GM21576 (cell line): ENCODE data around the gene BLTP2.
"Not testable (repeated sequence)": the region's sequence is repeated elsewhere in the genome, so short reads cannot be mapped to it uniquely, and the experiment has no call there.

Experiments
- ATAC-seq: cut with Tn5 transposase; IDR thresholded peaks from one replicate; pipeline ENCODE4 v1.9.1; 2021; ENCODE audit warnings: mild to moderate bottlenecking, moderate library complexity; ENCODE audit not compliant: unreplicated experiment

BLTP2 gene

GRCh38 chr17:28644787-28645575 is at the start of gene BLTP2:
Gene BLTP2 (minus strand): TSS chr17:28645158. CDS start chr17:28645056, 102 bp downstream.
- ATAC-seq = peak; percentile 79

- no peak for ATAC-seq
Observed at GRCh38 chr17:28693869-28694268, 48.9 kb upstream of the BLTP2 start.

- ATAC-seq = no peak
Observed at GRCh38 chr17:28689011-28689410, 44.1 kb upstream of the BLTP2 start.

- no peak for ATAC-seq
Observed at GRCh38 chr17:28688481-28688880, 43.5 kb upstream of the BLTP2 start.

- no peak for ATAC-seq
Observed at GRCh38 chr17:28686296-28686695, 41.3 kb upstream of the BLTP2 start.

- ATAC-seq = no peak
Observed at GRCh38 chr17:28685366-28685765, 40.4 kb upstream of the BLTP2 start.

- no peak for ATAC-seq
Observed at GRCh38 chr17:28684963-28685362, 40.0 kb upstream of the BLTP2 start.

- no peak for ATAC-seq
Observed at GRCh38 chr17:28682655-28683054, 37.7 kb upstream of the BLTP2 start.

- ATAC-seq = no peak
Observed at GRCh38 chr17:28675980-28676379, 31.0 kb upstream of the BLTP2 start.

- ATAC-seq = no peak
Observed at GRCh38 chr17:28675490-28675889, 30.5 kb upstream of the BLTP2 start.

GRCh38 chr17:28669918-28670317 is 25.0 kb upstream of the BLTP2 start:
- ATAC-seq = no peak

- ATAC-seq = no peak
Observed at GRCh38 chr17:28667870-28668269, 22.9 kb upstream of the BLTP2 start.

- ATAC-seq = no peak
Observed at GRCh38 chr17:28665994-28666393, 21.0 kb upstream of the BLTP2 start.

GRCh38 chr17:28663723-28664122 is 18.8 kb upstream of the BLTP2 start:
- no peak for ATAC-seq

GRCh38 chr17:28662527-28662829 is 17.5 kb upstream of the BLTP2 start:
- no peak for ATAC-seq

- ATAC-seq = peak; percentile 70
Observed at GRCh38 chr17:28661635-28662526, 16.9 kb upstream of the BLTP2 start, which contains the start of the genes SDF2 and SUPT6H. Gene SDF2 (minus strand): TSS chr17:28661906. CDS start chr17:28661876, 30 bp downstream. Gene SUPT6H (plus strand): TSS chr17:28662205. CDS start chr17:28673402, 11,197 bp downstream.

- ATAC-seq = not testable (repeated sequence)
Observed at GRCh38 chr17:28659497-28659881, 14.5 kb upstream of the BLTP2 start.

- not testable (repeated sequence) for ATAC-seq
Observed at GRCh38 chr17:28658766-28659496, 14.0 kb upstream of the BLTP2 start.

- not testable (repeated sequence) for ATAC-seq
Observed at GRCh38 chr17:28658342-28658741, 13.4 kb upstream of the BLTP2 start.

- ATAC-seq = no peak
Observed at GRCh38 chr17:28657756-28658155, 12.8 kb upstream of the BLTP2 start.

GRCh38 chr17:28655160-28655559 is 10.2 kb upstream of the BLTP2 start:
- no peak for ATAC-seq
